HL-60 (cell line): ENCODE results near the gene IRAK1BP1.

Source experiments
- DNase-seq, 2 experiments: peaks; one replicate each; pipeline ENCODE4 v3.0.0-alpha.2; 2010 to 2020; ENCODE audit warnings: low read depth in 1 of 2, low spot score in 1 of 2
- H3K27ac ChIP-seq: fragments of 250-450 bp; sonication (Bioruptor Pico); replicated peaks from 2 replicates; pipeline ENCODE4 v1.5.1; 2020; ENCODE audit warnings: mild to moderate bottlenecking, moderate library complexity
- H3K27me3 ChIP-seq: fragments of 250-450 bp; sonication (Bioruptor Pico); 2 replicates; pipeline ENCODE4 v1.5.1; 2021; ENCODE audit warnings: mild to moderate bottlenecking, moderate library complexity; ENCODE audit not compliant: insufficient read depth, poor library complexity, severe bottlenecking
- H3K4me3 ChIP-seq: replicated peaks from 2 replicates; pipeline ENCODE4 v1.5.1; 2011; ENCODE audit warnings: mild to moderate bottlenecking, control low read depth, low read length; ENCODE audit not compliant: insufficient read depth
- CTCF ChIP-seq: IDR thresholded peaks from one replicate; pipeline ENCODE4 v1.5.1; 2011; ENCODE audit warnings: low read length, control low read depth, inconsistent platforms; ENCODE audit not compliant: insufficient read depth
- GABPA ChIP-seq: IDR thresholded peaks from 2 replicates; pipeline ENCODE4 v1.6.1; 2012; ENCODE audit warnings: low read depth
- POLR2AphosphoS5 ChIP-seq: IDR thresholded peaks from 2 replicates; pipeline ENCODE4 v1.6.1; 2012; ENCODE audit warnings: low read depth
- REST ChIP-seq: IDR thresholded peaks from 2 replicates; pipeline ENCODE4 v1.6.1; 2012; ENCODE audit warnings: low read depth; ENCODE audit not compliant: insufficient replicate concordance
- SPI1 ChIP-seq: IDR thresholded peaks from 2 replicates; pipeline ENCODE4 v1.6.1; 2012; ENCODE audit warnings: low read depth, mild to moderate bottlenecking, borderline replicate concordance

The IRAK1BP1 gene

GRCh38 chr6:78925317-78925716 is 58.0 kb downstream of the IRAK1BP1 start:
- Histone ChIP-seq H3K27me3 (no peaks in the 10 kb centered on the region), H3K4me3 (no peak overlapping the region), H3K27ac (no peak overlapping the region)
- no peak for TF ChIP-seq POLR2AphosphoS5
- TF ChIP-seq SPI1, result no peak
- no peak for TF ChIP-seq REST
- TF ChIP-seq CTCF, result no peak
- TF ChIP-seq GABPA, result no peak
- DNase-seq, result no peak

GRCh38 chr6:78935553-78935952 is 68.2 kb downstream of the IRAK1BP1 start:
- no peak for TF ChIP-seq POLR2AphosphoS5
- H3K27ac ChIP-seq, result no peak overlapping the region
- DNase-seq, result no peak
- H3K4me3 ChIP-seq, result no peak overlapping the region
- no peaks in the 10 kb centered on the region for H3K27me3 ChIP-seq

- H3K27me3 ChIP-seq, result no peaks in the 10 kb centered on the region
- no peak for DNase-seq
- TF ChIP-seq GABPA (no peak), REST (no peak), SPI1 (no peak), POLR2AphosphoS5 (no peak), CTCF (no peak)
- no peak overlapping the region for H3K27ac ChIP-seq
- no peak overlapping the region for H3K4me3 ChIP-seq
Observed at GRCh38 chr6:78936515-78936914, 69.2 kb downstream of the IRAK1BP1 start.

- H3K27me3 ChIP-seq, result no peaks in the 10 kb centered on the region
Observed at GRCh38 chr6:78942446-78942845, 75.1 kb downstream of the IRAK1BP1 start.

More at GRCh38 chr6:78942446-78942845, 75.1 kb downstream of the IRAK1BP1 start:
- DNase-seq, result no peak
- Histone ChIP-seq H3K4me3 (no peak overlapping the region), H3K27ac (no peak overlapping the region)
- TF ChIP-seq POLR2AphosphoS5, result no peak
- no peak for TF ChIP-seq GABPA
- TF ChIP-seq SPI1, result no peak
- no peak for TF ChIP-seq CTCF
- TF ChIP-seq REST, result no peak
